ENCODE results near the gene RAB11A. TPM values are rescaled to one million over a fixed set of nuclear protein-coding genes. Genes with fewer than 3 reads are reported as not detected.

The RAB11A gene
- total RNA-seq, 1 experiment from 2014 or later, result 263 TPM

DNA sequence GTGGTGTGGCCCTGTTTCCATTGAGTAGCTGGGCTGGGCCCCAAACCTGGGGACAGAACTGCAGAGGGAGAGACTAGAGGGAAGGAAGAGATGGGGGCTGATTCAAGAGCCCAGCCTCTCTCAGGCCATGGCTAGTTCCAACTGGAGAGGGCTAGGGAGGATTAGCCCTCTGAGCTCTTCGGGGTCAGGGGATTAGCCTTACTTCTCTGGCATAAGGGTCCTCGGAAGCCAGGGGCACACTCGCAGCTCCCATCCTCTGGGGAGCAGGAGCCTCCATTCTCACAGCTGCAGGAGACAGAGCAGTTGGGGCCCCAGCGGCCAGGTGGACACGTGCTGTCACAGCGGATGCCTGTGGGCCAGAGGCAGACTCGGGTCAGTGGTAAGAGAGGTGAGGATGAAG, 53.3 kb downstream of the RAB11A start:
- intact Hi-C loops (cut with micrococcal nuclease; ENCODE audit: unreplicated experiment), result no loop called here
- CTCF ChIA-PET, result no interaction called here
- H3K4me1 ChIP-seq (ENCODE audit: control insufficient read depth, insufficient read depth, low read length), result no peaks in the 10 kb centered on the region
- no peaks in the 10 kb centered on the region for H3K9me3 ChIP-seq (ENCODE audit: control insufficient read depth, insufficient read depth, low read depth, low read length)
- in situ Hi-C loops (cut with HindIII; ENCODE audit: low pct_unique_long_range_greater_than_20kb, low sequenced_read_pairs), result no loop called here
- DNase-seq (ENCODE audit: low read depth, low spot score) (no peak), ATAC-seq (no peak)
- POLR2A ChIA-PET, result no interaction called here
- no peaks in the 10 kb centered on the region for H3K36me3 ChIP-seq (ENCODE audit: control insufficient read depth, insufficient read depth, low read length)
- no peaks in the 10 kb centered on the region for H3K27me3 ChIP-seq (ENCODE audit: control insufficient read depth, insufficient read depth, low read length)
- TF ChIP-seq, protein P1, sequence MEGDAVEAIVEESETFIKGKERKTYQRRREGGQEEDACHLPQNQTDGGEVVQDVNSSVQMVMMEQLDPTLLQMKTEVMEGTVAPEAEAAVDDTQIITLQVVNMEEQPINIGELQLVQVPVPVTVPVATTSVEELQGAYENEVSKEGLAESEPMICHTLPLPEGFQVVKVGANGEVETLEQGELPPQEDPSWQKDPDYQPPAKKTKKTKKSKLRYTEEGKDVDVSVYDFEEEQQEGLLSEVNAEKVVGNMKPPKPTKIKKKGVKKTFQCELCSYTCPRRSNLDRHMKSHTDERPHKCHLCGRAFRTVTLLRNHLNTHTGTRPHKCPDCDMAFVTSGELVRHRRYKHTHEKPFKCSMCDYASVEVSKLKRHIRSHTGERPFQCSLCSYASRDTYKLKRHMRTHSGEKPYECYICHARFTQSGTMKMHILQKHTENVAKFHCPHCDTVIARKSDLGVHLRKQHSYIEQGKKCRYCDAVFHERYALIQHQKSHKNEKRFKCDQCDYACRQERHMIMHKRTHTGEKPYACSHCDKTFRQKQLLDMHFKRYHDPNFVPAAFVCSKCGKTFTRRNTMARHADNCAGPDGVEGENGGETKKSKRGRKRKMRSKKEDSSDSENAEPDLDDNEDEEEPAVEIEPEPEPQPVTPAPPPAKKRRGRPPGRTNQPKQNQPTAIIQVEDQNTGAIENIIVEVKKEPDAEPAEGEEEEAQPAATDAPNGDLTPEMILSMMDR (IDR thresholded peaks at IDR 0.05), result no peak
- TF ChIP-seq TCF7L2 (IDR thresholded peaks at IDR 0.05; ENCODE audit: low read depth, low read length) (no peak), SIN3A (IDR thresholded peaks at IDR 0.05; ENCODE audit: borderline replicate concordance, insufficient read depth, low read depth, low read length) (no peak), POLR2AphosphoS5 (IDR thresholded peaks at IDR 0.05; ENCODE audit: low read depth, low read length) (no peak)
- TF ChIP-seq, protein P2, sequence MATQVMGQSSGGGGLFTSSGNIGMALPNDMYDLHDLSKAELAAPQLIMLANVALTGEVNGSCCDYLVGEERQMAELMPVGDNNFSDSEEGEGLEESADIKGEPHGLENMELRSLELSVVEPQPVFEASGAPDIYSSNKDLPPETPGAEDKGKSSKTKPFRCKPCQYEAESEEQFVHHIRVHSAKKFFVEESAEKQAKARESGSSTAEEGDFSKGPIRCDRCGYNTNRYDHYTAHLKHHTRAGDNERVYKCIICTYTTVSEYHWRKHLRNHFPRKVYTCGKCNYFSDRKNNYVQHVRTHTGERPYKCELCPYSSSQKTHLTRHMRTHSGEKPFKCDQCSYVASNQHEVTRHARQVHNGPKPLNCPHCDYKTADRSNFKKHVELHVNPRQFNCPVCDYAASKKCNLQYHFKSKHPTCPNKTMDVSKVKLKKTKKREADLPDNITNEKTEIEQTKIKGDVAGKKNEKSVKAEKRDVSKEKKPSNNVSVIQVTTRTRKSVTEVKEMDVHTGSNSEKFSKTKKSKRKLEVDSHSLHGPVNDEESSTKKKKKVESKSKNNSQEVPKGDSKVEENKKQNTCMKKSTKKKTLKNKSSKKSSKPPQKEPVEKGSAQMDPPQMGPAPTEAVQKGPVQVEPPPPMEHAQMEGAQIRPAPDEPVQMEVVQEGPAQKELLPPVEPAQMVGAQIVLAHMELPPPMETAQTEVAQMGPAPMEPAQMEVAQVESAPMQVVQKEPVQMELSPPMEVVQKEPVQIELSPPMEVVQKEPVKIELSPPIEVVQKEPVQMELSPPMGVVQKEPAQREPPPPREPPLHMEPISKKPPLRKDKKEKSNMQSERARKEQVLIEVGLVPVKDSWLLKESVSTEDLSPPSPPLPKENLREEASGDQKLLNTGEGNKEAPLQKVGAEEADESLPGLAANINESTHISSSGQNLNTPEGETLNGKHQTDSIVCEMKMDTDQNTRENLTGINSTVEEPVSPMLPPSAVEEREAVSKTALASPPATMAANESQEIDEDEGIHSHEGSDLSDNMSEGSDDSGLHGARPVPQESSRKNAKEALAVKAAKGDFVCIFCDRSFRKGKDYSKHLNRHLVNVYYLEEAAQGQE (IDR thresholded peaks at IDR 0.05; ENCODE audit: insufficient read depth in 1 of 2, low read depth in 2 of 2, low read length in 1 of 2), result no peak
- H3K4me3 ChIP-seq (ENCODE audit: low read depth in 2 of 2, low read length in 2 of 2), result no peak overlapping the region
- BruUV-seq (replicated peaks), result no TSS peak
- no peak overlapping the region for H3K27ac ChIP-seq (ENCODE audit: low read length)

DNA sequence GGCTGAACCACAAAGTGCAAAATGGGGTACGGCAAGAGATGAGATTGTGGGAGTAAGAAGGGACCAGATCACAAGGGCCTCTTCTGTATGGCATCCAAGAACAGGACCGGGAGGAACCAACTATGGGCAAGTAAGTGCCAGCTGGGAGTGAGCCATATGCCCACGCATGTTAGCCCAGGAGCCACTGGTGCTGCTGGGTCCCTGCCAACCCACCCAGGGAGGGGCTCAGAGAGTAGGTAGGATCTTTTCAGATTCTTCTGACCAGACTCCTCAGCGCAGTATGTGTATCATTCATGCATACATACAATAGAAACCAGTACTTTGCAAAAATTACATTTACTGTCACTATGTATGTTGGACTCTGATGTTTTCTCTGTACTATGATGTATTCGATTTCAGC, 54.0 kb downstream of the RAB11A start:
- Histone ChIP-seq H3K36me3 (ENCODE audit: control insufficient read depth, insufficient read depth, low read length) (no peaks in the 10 kb centered on the region), H3K4me1 (ENCODE audit: control insufficient read depth, insufficient read depth, low read length) (no peaks in the 10 kb centered on the region), H3K27ac (ENCODE audit: low read length) (no peak overlapping the region), H3K4me3 (ENCODE audit: low read depth in 2 of 2, low read length in 2 of 2) (no peak overlapping the region), H3K27me3 (ENCODE audit: control insufficient read depth, insufficient read depth, low read length) (no peaks in the 10 kb centered on the region), H3K9me3 (ENCODE audit: control insufficient read depth, insufficient read depth, low read depth, low read length) (no peaks in the 10 kb centered on the region)
- ATAC-seq (no peak), DNase-seq (ENCODE audit: low read depth, low spot score) (no peak)
- in situ Hi-C loops (cut with HindIII; ENCODE audit: low pct_unique_long_range_greater_than_20kb, low sequenced_read_pairs), result no loop called here
- intact Hi-C loops (cut with micrococcal nuclease; ENCODE audit: unreplicated experiment), result no loop called here
- ChIA-PET CTCF (no interaction called here), POLR2A (no interaction called here)
- TF ChIP-seq, protein P1 (IDR thresholded peaks at IDR 0.05), result no peak
- TF ChIP-seq SIN3A (IDR thresholded peaks at IDR 0.05; ENCODE audit: borderline replicate concordance, insufficient read depth, low read depth, low read length) (no peak), TCF7L2 (IDR thresholded peaks at IDR 0.05; ENCODE audit: low read depth, low read length) (no peak), POLR2AphosphoS5 (IDR thresholded peaks at IDR 0.05; ENCODE audit: low read depth, low read length) (no peak)
- TF ChIP-seq, protein P2 (IDR thresholded peaks at IDR 0.05; ENCODE audit: insufficient read depth in 1 of 2, low read depth in 2 of 2, low read length in 1 of 2), result no peak
- no TSS peak for BruUV-seq (replicated peaks)

Measured in Panc1 (cell line).